K562 (cell line): ENCODE results near the gene MAP2K7. TPM values are rescaled to one million over a fixed set of nuclear protein-coding genes. Genes with fewer than 3 reads are reported as not detected.
A peak's percentile ranks its signal among the peaks of the same experiment; 100 is the strongest.

Source experiments
- ATF4 ChIP-seq: fragments of 450-650 bp; formaldehyde crosslinking; IDR thresholded peaks from 2 replicates; pipeline ENCODE4 v1.4.0; 2022; ENCODE audit warnings: mild to moderate bottlenecking, moderate library complexity
- CREB5 ChIP-seq: fragments of 250-450 bp; sonication (Bioruptor Pico); IDR thresholded peaks from 2 replicates; pipeline ENCODE4 v1.5.0; 2020; ENCODE audit warnings: mild to moderate bottlenecking
- DMBX1 ChIP-seq: fragments of 250-450 bp; sonication (Bioruptor Pico); IDR thresholded peaks from 2 replicates; pipeline ENCODE4 v1.8.0; 2022; ENCODE audit warnings: inconsistent platforms, mild to moderate bottlenecking, moderate library complexity, borderline replicate concordance
- E2F6 ChIP-seq, 2 experiments: IDR thresholded peaks; 2 replicates each; pipeline ENCODE4 v1.6.1; 2011; ENCODE audit warnings: borderline replicate concordance in 1 of 2, control low read depth in 1 of 2, low read depth in 1 of 2, low read length in 1 of 2, mild to moderate bottlenecking in 1 of 2, mixed read lengths in 1 of 2, moderate library complexity in 1 of 2; ENCODE audit not compliant: insufficient read depth in 1 of 2, insufficient read length in 1 of 2, poor library complexity in 1 of 2, severe bottlenecking in 1 of 2; ENCODE audit errors: extremely low read depth in 1 of 2
- ESRRA ChIP-seq: fragments of 450-650 bp; IDR thresholded peaks from 2 replicates; pipeline ENCODE4 v1.6.1; 2014; ENCODE audit warnings: low read depth, mild to moderate bottlenecking, moderate library complexity, borderline replicate concordance
- GTF2B ChIP-seq: IDR thresholded peaks from 2 replicates; pipeline ENCODE4 v1.6.1; 2011; ENCODE audit not compliant: insufficient read length; ENCODE audit errors: extremely low read depth
- HLTF ChIP-seq: fragments of 450-650 bp; IDR thresholded peaks from 2 replicates; pipeline ENCODE4 v1.6.1; 2016
- IRF1 ChIP-seq: sonication (generic); formaldehyde crosslinking; IDR thresholded peaks from 2 replicates; pipeline ENCODE4 v1.8.0; 2022; ENCODE audit warnings: missing genetic modification reagents, mild to moderate bottlenecking, borderline replicate concordance
- KAT7 ChIP-seq: sonication (generic); formaldehyde crosslinking; IDR thresholded peaks from 2 replicates; pipeline ENCODE4 v1.8.0; 2022; ENCODE audit warnings: missing genetic modification reagents, mild to moderate bottlenecking, borderline replicate concordance
- MLX ChIP-seq, 2 experiments: fragments of 450-650 bp in 1 of 2; sonication (generic) in 1 of 2; formaldehyde crosslinking; conservative IDR thresholded peaks; 2 replicates each; pipeline versions ENCODE4 v1.4.0 to v1.8.1; 2020 to 2022; ENCODE audit warnings: mild to moderate bottlenecking in 1 of 2, missing genetic modification reagents in 1 of 2
- NKRF ChIP-seq: fragments of 450-650 bp; IDR thresholded peaks from 2 replicates; pipeline ENCODE4 v1.6.1; 2016; ENCODE audit warnings: borderline replicate concordance
- NR2C2 ChIP-seq, 2 experiments: fragments of 200-800 bp in 1 of 2; sonication (Bioruptor generic) in 1 of 2; sonication (generic) in 1 of 2; formaldehyde crosslinking in 1 of 2; IDR thresholded peaks; 2 replicates each; pipeline versions ENCODE4 v1.6.1 to v1.8.0; 2016 to 2022; ENCODE audit warnings: mild to moderate bottlenecking in 1 of 2, missing compliant biosample characterization in 1 of 2, missing genetic modification characterization in 1 of 2, missing genetic modification reagents in 1 of 2
- NR2F6 ChIP-seq: fragments of 450-650 bp; formaldehyde crosslinking; IDR thresholded peaks from 2 replicates; pipeline ENCODE4 v1.4.0; 2020; ENCODE audit warnings: mild to moderate bottlenecking
- PHB ChIP-seq: fragments of 250-450 bp; sonication (Bioruptor Pico); IDR thresholded peaks from 2 replicates; pipeline ENCODE4 v1.5.0; 2021
- USF1 ChIP-seq: sonication (generic); formaldehyde crosslinking; IDR thresholded peaks from 2 replicates; pipeline ENCODE4 v1.9.0; 2022; ENCODE audit warnings: mild to moderate bottlenecking, missing genetic modification reagents
- XRCC3 ChIP-seq: fragments of 450-650 bp; IDR thresholded peaks from 2 replicates; pipeline ENCODE4 v1.6.1; 2017; ENCODE audit warnings: mild to moderate bottlenecking, moderate library complexity
- ZNF507 ChIP-seq: conservative IDR thresholded peaks from 2 replicates; pipeline ENCODE4 v1.6.1; 2017; ENCODE audit warnings: missing genetic modification characterization, missing compliant biosample characterization
- polyA plus RNA-seq, 8 experiments: library from polyadenylated mRNA; depleted of rRNA in 4 of 8; stranded (reverse) in 5 of 8; unstranded in 3 of 8; fragments of >200 nt; fragmentation: Nextera tagmentation in 2 of 8; fragmentation: Illumina TruSeq in 1 of 8; extraction: Ambion mirVana in 2 of 8; extraction: Trizol in 1 of 8; gene quantifications; 2 replicates each; pipeline versions ENCODE4 v1.2.1 to v1.2.3, GENCODE V29; 2011 to 2014; ENCODE audit warnings: inconsistent platforms in 1 of 8, missing spikeins in 1 of 8
- total RNA-seq, 7 experiments: library from RNA; depleted of rRNA in 6 of 7; stranded (reverse); fragments of >200 nt in 6 of 7; fragmentation: Illumina TruSeq in 2 of 7; extraction: Trizol in 2 of 7; gene quantifications; 2 replicates each; pipeline versions ENCODE4 v1.2.1 to v1.2.3, GENCODE V29; 2011 to 2021; ENCODE audit warnings: low replicate concordance in 1 of 7

Gene MAP2K7
- total and polyA plus RNA-seq, 9 of the 15 experiments (the other 6 are each of a cell fraction or from before 2014, with no cell fraction given), result 0.51 to 45.8 (median 14.1) TPM

GRCh38 chr19:7861619-7862412, 41.9 kb upstream of the MAP2K7 start (continued):
- TF ChIP-seq E2F6 (IDR thresholded peaks at IDR 0.05; ENCODE audit: borderline replicate concordance in 1 of 2, extremely low read depth in 1 of 2, insufficient read depth in 1 of 2, insufficient read length in 1 of 2, low read depth in 1 of 2, low read length in 1 of 2, poor library complexity in 1 of 2, severe bottlenecking in 1 of 2), result peak in 1 of 2 experiments; percentile 45
- no peak for TF ChIP-seq MLX (CRISPR knock-in tag; conservative IDR thresholded peaks at IDR 0.05)
- no peak for TF ChIP-seq KAT7
- TF ChIP-seq USF1 (CRISPR knock-in tag), result no peak
- no peak for TF ChIP-seq CREB5 (CRISPR knock-in tag)
- TF ChIP-seq DMBX1, result no peak
- no peak for TF ChIP-seq ESRRA
- no peak; the same call in 1 of the 2 replicates for TF ChIP-seq PHB (CRISPR knock-in tag)
- no peak for TF ChIP-seq HLTF
- no peak for TF ChIP-seq ZNF507 (tag)
- TF ChIP-seq GTF2B, result no peak
- no peak for TF ChIP-seq NR2C2 (CRISPR knock-in tag; IDR thresholded peaks at IDR 0.05)
- TF ChIP-seq NR2C2 (tag; IDR thresholded peaks at IDR 0.05), result no peak
- TF ChIP-seq NR2F6 (CRISPR knock-in tag), result no peak
- no peak for TF ChIP-seq XRCC3
- TF ChIP-seq NKRF, result no peak
- TF ChIP-seq ATF4 (CRISPR knock-in tag), result no peak
- no peak for TF ChIP-seq IRF1 (CRISPR knock-in tag)
